Heart right ventricle (tissue), 16 donors: Measurements from ENCODE around the gene RNF123. TPM values are rescaled to one million over a fixed set of nuclear protein-coding genes. Genes with fewer than 3 reads are reported as not detected.

Experiments used
- ATAC-seq, 8 donors: fragments of 200-7000 bp; cut with Tn5 transposase; one replicate each; pipeline ENCODE4 v1.9.1; 2020; ENCODE audit warnings: mild to moderate bottlenecking in 8 of 8, moderate library complexity in 8 of 8, moderate number of reproducible peaks in 1 of 8
- DNase-seq, 2 donors: peaks; one replicate each; pipeline ENCODE4 v3.0.0-alpha.2; 2020
- H3K27ac ChIP-seq, 10 donors: fragments of 200-600 bp; sonication (generic) in 2 of 10; one replicate each; pipeline versions ENCODE4 v1.5.0 to v1.8.0; 2020 to 2022; ENCODE audit warnings: mild to moderate bottlenecking in 3 of 10
- H3K27me3 ChIP-seq, 7 donors: fragments of 200-600 bp; one replicate each; pipeline ENCODE4 v1.8.0; 2021 to 2022; ENCODE audit warnings: mild to moderate bottlenecking in 2 of 7
- H3K36me3 ChIP-seq, 9 donors: fragments of 200-600 bp; sonication (generic) in 1 of 9; one replicate each; pipeline versions ENCODE4 v1.5.0 to v1.8.0; 2020 to 2022; ENCODE audit warnings: mild to moderate bottlenecking in 2 of 9
- H3K4me1 ChIP-seq, 9 donors: fragments of 200-600 bp; sonication (generic) in 1 of 9; one replicate each; pipeline versions ENCODE4 v1.5.0 to v1.8.0; 2020 to 2022; ENCODE audit warnings: mild to moderate bottlenecking in 4 of 9
- H3K4me3 ChIP-seq, 10 donors: fragments of 200-600 bp; sonication (generic) in 2 of 10; one replicate each; pipeline versions ENCODE4 v1.5.0 to v1.8.0; 2020 to 2022; ENCODE audit warnings: mild to moderate bottlenecking in 7 of 10, moderate library complexity in 2 of 10
- H3K9me3 ChIP-seq, 11 donors: fragments of 200-600 bp in 10 of 11; sonication (generic) in 2 of 11; one replicate each; pipeline versions ENCODE4 v1.5.0 to v1.8.0; 2013 to 2022; ENCODE audit warnings: mild to moderate bottlenecking in 2 of 11, control low read depth in 1 of 11, moderate library complexity in 1 of 11
- CTCF ChIP-seq, 9 donors: fragments of 200-600 bp; sonication (generic) in 2 of 9; IDR thresholded peaks; one replicate each; pipeline versions ENCODE4 v1.5.0 to v1.8.0; 2021 to 2022; ENCODE audit warnings: antibody characterized with exemption in 9 of 9, mild to moderate bottlenecking in 5 of 9, moderate library complexity in 1 of 9
- WGBS, 2 donors: extraction: QIAGEN DNeasy Blood & Tissue Kit; methylation state at CpG; one replicate each; pipeline ENCODE4 v1.1.7; 2013; ENCODE audit warnings: inconsistent platforms in 1 of 2; 5-methylcytosine and 5-hydroxymethylcytosine counted together
- intact Hi-C, 10 donors: fragments of 100-400 bp; cut with DNase I; formaldehyde crosslinking; loops; one replicate each; pipeline versions ENCODE4 v1.11.1 to v1.14.2; 2022
- polyA plus RNA-seq, 2 donors: library from polyadenylated mRNA; stranded (reverse); fragments of 200-250 nt; gene quantifications; one replicate each; pipeline ENCODE4 v1.2.3, GENCODE V29; 2013
- total RNA-seq, 10 donors: library from RNA; stranded (reverse); fragmentation: NEBNext Ultra II Directional in 3 of 10; extraction: Animal tissue kit (Norgen Biotek cat#: 25700) in 3 of 10; gene quantifications; one replicate each; pipeline versions ENCODE4 v1.2.1 to v1.2.4, GENCODE V29; 2021 to 2023
- donor health status: Arrhythmogenic right ventricular cardiomyopathy.
- donor health status: ischemic (EF 13 %, LVEDD 7.1; RV severe dilation, severe dysfunction).
- donor health status: healthy with polysubstance abuse.
- donor health status: DM: no; HTN: yes; CAD: no.
- donor health status: DM: no; HTN: no; CAD: no.
- donor health status: ischemic (EF 25% LVEDD 6.9; RV normal size, moderate dysfunction).
- donor health status: ischemic (EF 25% LVEDD 5.7; RV mildly dilated, moderate dysfunction).
- donor health status: healthy.
- donor health status: DM: yes; HTN: yes; CAD: no.
- donor health status: Ischemic cardiomyopathy.
- donor health status: ischemic (EF 35%, LVEDD 5.7; RV mildly dilated, moderate dysfunction).
- donor health status: nonischemic (EF 11% LVEDD 7.7; RV severe dilation, severe dysfunction).
- donor health status: DM: yes; HTN: yes; CAD: no.
- donor health status: PGD.
- donor health status: ischemic (EF 29% LVEDD 5.4; RV normal size, mild dysfunction).
- donor health status: nonischemic (EF 23%, LVEDD 6.1; RV moderate dilation, normal function).

The RNF123 gene
- total and polyA plus RNA-seq, 12 donors = 23.6 to 61.8 (median 48.7) TPM

- H3K9me3 ChIP-seq = no peaks in the 10 kb centered on the region
- no peak overlapping the region for H3K4me3 ChIP-seq
- no peaks in the 10 kb centered on the region for H3K4me1 ChIP-seq
- 92 to 94% methylated on average over 11 of the region's 11 CpGs for WGBS, 2 donors
- intact Hi-C loops = no loop called here
- ATAC-seq (no peak), DNase-seq (no peak)
- no peak overlapping the region for H3K27ac ChIP-seq
- TF ChIP-seq CTCF (IDR thresholded peaks at IDR 0.05) = no peak
- H3K27me3 ChIP-seq = no peaks in the 10 kb centered on the region
- peaks cover 0 to 100% (median 40%) of the 10 kb centered on the region in 9 donors for H3K36me3 ChIP-seq
Observed at GRCh38 chr3:49732597-49732996, 43.2 kb downstream of the RNF123 start.

DNA sequence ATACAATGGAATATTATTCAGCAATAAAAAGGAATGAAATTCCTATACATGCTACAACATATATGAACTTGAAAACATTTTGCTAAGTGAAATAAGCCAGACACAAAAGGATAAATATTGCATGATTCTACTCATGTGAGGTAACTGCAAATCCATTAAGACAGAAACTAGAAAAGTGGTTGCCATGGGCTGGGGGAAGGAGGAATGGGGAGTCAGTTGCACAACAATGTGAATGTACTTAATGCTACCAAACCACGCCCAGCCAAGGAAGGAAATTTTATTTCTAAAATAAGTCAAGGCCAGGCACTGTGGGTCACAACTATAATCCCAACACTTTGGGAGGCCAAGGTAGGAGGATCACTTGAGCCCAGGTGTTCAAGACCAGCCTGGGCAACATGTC, 44.2 kb downstream of the RNF123 start:
- no peaks in the 10 kb centered on the region for H3K4me1 ChIP-seq
- H3K27me3 ChIP-seq = no peaks in the 10 kb centered on the region
- no peak for TF ChIP-seq CTCF (IDR thresholded peaks at IDR 0.05)
- 79 to 89% methylated on average over 1 of the region's 1 CpG for WGBS, 2 donors
- DNase-seq = no peak
- no peak overlapping the region for H3K4me3 ChIP-seq
- H3K9me3 ChIP-seq = no peaks in the 10 kb centered on the region
- H3K36me3 ChIP-seq = peaks cover 0 to 100% (median 40%) of the 10 kb centered on the region in 9 donors
- H3K27ac ChIP-seq = no peak overlapping the region
- intact Hi-C loops = no loop called here
- ATAC-seq = no peak

GRCh38 chr3:49734752-49735151, 45.4 kb downstream of the RNF123 start:
- no peaks in the 10 kb centered on the region for H3K9me3 ChIP-seq
- ATAC-seq (no peak), DNase-seq (no peak)
- 94 to 96% methylated on average over 6 of the region's 6 CpGs for WGBS, 2 donors
- TF ChIP-seq CTCF (IDR thresholded peaks at IDR 0.05) = no peak
- intact Hi-C loops = no loop called here
- no peaks in the 10 kb centered on the region for H3K4me1 ChIP-seq
- no peak overlapping the region for H3K4me3 ChIP-seq
- no peaks in the 10 kb centered on the region for H3K27me3 ChIP-seq
- H3K27ac ChIP-seq = no peak overlapping the region
- peaks cover 0 to 100% (median 40%) of the 10 kb centered on the region in 9 donors for H3K36me3 ChIP-seq

GRCh38 chr3:49738067-49738713, 48.8 kb downstream of the RNF123 start:
- H3K9me3 ChIP-seq = no peaks in the 10 kb centered on the region
- no peaks in the 10 kb centered on the region for H3K27me3 ChIP-seq
- 94 to 96% methylated on average over 11 of the region's 11 CpGs for WGBS, 2 donors
- H3K36me3 ChIP-seq = peaks cover 0 to 98% (median 22%) of the 10 kb centered on the region in 9 donors
- no peak overlapping the region for H3K27ac ChIP-seq
- intact Hi-C loops = no loop called here
- H3K4me1 ChIP-seq = no peaks in the 10 kb centered on the region
- H3K4me3 ChIP-seq = no peak overlapping the region
- TF ChIP-seq CTCF (IDR thresholded peaks at IDR 0.05) = no peak
- DNase-seq (no peak), ATAC-seq (no peak)
